ENCODE results near the gene RUNX3.

RUNX3 gene

DNA sequence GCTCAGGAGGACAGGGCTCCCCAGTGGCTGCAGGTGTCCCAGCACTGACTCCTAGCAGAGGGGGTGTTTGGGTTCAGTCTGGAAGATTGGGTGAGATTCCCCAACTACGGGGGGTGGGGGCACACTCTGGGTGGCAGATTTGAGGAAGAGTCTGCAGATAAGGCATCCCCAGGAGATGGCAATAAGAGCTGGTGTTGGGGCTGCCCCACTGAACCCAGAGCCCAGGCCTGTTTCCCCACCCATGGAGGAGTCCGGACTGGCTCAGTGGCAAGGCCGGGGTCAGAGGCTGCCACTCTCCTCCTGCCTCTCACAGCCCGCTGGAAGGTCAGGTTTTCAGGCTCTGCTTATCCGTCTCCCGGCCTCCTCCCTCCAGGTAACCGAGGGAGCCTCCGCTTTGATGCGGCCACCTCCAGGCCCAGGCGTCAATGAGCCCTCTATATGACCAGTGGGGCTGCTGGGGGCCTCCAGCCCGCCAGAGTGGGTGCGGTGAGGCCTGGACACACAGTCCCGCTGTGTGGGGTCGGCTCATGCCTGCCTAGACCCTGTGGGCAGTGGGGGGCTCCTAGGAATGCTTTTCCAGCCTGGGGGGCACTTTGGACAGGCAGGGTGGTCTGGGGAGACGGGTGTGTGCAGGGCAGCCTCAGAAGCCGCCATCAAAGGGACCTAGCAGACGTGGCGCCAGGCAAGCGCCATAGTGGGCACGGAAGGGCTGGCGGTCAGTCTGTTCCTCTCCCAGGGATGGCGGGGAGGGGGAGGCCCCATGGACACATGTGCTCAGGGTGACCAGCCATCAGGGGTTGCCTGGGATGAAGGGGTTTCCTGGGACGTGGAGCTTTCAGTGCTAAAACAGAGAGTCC is 28.9 kb upstream of the RUNX3 start:
- Histone ChIP-seq H2BK15ac (ENCODE audit: low read length) (no peak overlapping the region), H3K79me1 (ENCODE audit: low read depth, low read length) (no peaks in the 10 kb centered on the region), H3K27me3 (ENCODE audit: control insufficient read depth in 3 of 3, insufficient read depth in 3 of 3, low read depth in 1 of 3, low read length in 3 of 3) (peaks cover 0 to 42% (median 2%) of the 10 kb centered on the region in 3 experiments), H3K18ac (ENCODE audit: low read length) (peak overlapping the region; percentile 30), H4K8ac (ENCODE audit: low read depth, low read length) (no peak overlapping the region), H3K4me2 (ENCODE audit: insufficient read depth, low read length, poor library complexity, severe bottlenecking) (no peak overlapping the region), H2BK12ac (ENCODE audit: low read length) (peak overlapping the region; percentile 27), H3K4ac (ENCODE audit: low read length) (no peak overlapping the region), H4K91ac (ENCODE audit: low read depth, low read length, poor library complexity) (no peak overlapping the region), H3K4me1 (ENCODE audit: control insufficient read depth in 2 of 2, insufficient read depth in 1 of 2, low read depth in 1 of 2, low read length in 2 of 2) (peaks cover 0 to 3% of the 10 kb centered on the region in 2 donors), H3K27ac (replicated peaks; ENCODE audit: low read length) (no peak overlapping the region), H3K9ac (ENCODE audit: low read depth, low read length, poor library complexity) (no peak overlapping the region), H2AK5ac (ENCODE audit: low read depth, low read length) (peak overlapping the region; percentile 31), H3K14ac (ENCODE audit: low read length) (no peak overlapping the region), H2BK120ac (ENCODE audit: low read depth, low read length) (no peak overlapping the region), H2AFZ (ENCODE audit: low read length) (no peak overlapping the region), H2BK5ac (ENCODE audit: low read length) (no peak overlapping the region), H3K9me3 (replicated peaks in 1 of 2; ENCODE audit: control insufficient read depth in 2 of 2, insufficient read depth in 1 of 2, low read depth in 1 of 2, low read length in 2 of 2) (no peaks in the 10 kb centered on the region), H3K4me3 (ENCODE audit: low read length in 2 of 2) (no peak overlapping the region), H3K36me3 (replicated peaks in 1 of 2; ENCODE audit: control insufficient read depth in 2 of 2, insufficient read depth in 2 of 2, low read length in 2 of 2) (no peaks in the 10 kb centered on the region), H3K23ac (ENCODE audit: low read depth, low read length, poor library complexity) (peak overlapping the region; percentile 17)
- no peak for DNase-seq (ENCODE audit: low spot score)
- WGBS, 2 donors (ENCODE audit: extremely low coverage in 2 of 2, insufficient read length in 2 of 2, insufficient replicate concordance in 1 of 2), result no CpG with 5 or more reads among the region's 23 CpGs

DNA sequence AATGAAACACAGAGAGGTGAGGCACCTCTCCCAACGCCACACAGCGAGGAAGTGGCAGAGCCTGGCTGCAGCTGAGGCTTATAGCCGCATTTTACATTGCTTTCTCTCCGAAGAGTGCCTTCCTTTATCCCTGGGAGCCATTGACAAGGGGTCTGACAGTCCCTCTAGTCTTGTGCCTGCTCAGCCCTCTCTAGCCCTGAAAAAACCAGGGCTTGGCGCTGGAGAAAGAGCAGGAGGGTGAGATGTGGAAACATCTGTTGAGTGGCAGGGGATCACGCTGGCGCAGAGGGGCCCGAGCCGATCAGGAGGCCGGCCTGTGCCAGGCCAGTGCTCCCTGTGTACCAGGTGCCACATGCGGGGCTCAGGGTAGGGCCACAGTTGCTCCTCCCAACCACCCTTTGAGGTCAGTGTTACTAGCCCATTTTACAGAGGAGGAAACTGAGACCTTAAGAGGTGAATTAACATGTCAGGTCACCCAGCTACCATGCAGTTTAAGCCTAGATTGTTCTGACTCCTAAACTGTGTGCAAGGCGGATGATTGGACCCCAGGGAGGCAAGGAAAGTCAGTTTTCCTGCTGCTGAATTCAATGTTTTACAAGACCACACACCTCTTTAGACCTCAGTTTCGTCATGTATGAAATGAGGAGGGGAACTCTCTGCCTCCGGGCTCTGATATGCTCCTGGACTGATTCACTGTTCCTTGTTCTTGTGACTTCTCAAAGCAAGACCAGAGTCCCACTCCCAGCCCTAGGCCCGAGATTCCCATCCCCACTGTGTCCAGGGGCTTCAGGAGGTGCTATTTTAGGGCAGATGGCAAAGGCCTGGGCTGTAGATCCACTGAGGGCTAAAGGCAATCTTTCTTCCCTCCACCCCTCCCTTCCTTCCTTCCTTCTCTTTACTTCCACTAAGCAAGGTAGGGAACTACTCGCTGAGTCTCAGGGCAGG is 28.0 kb upstream of the RUNX3 start:
- Histone ChIP-seq H3K4me3 (ENCODE audit: low read length in 2 of 2) (no peak overlapping the region), H2BK120ac (ENCODE audit: low read depth, low read length) (no peak overlapping the region), H4K8ac (ENCODE audit: low read depth, low read length) (no peak overlapping the region), H3K14ac (ENCODE audit: low read length) (no peak overlapping the region), H3K23ac (ENCODE audit: low read depth, low read length, poor library complexity) (no peak overlapping the region), H2BK5ac (ENCODE audit: low read length) (no peak overlapping the region), H3K36me3 (replicated peaks in 1 of 2; ENCODE audit: control insufficient read depth in 2 of 2, insufficient read depth in 2 of 2, low read length in 2 of 2) (no peaks in the 10 kb centered on the region), H3K18ac (ENCODE audit: low read length) (no peak overlapping the region), H3K4ac (ENCODE audit: low read length) (no peak overlapping the region), H4K91ac (ENCODE audit: low read depth, low read length, poor library complexity) (no peak overlapping the region), H3K27ac (replicated peaks; ENCODE audit: low read length) (no peak overlapping the region), H2AFZ (ENCODE audit: low read length) (no peak overlapping the region), H3K4me1 (ENCODE audit: control insufficient read depth in 2 of 2, insufficient read depth in 1 of 2, low read depth in 1 of 2, low read length in 2 of 2) (peaks cover 0 to 2% of the 10 kb centered on the region in 2 donors), H3K9me3 (replicated peaks in 1 of 2; ENCODE audit: control insufficient read depth in 2 of 2, insufficient read depth in 1 of 2, low read depth in 1 of 2, low read length in 2 of 2) (no peaks in the 10 kb centered on the region), H2AK5ac (ENCODE audit: low read depth, low read length) (no peak overlapping the region), H3K79me1 (ENCODE audit: low read depth, low read length) (no peaks in the 10 kb centered on the region), H3K27me3 (ENCODE audit: control insufficient read depth in 3 of 3, insufficient read depth in 3 of 3, low read depth in 1 of 3, low read length in 3 of 3) (peaks cover 0 to 33% (median 2%) of the 10 kb centered on the region in 3 experiments), H3K4me2 (ENCODE audit: insufficient read depth, low read length, poor library complexity, severe bottlenecking) (no peak overlapping the region), H3K9ac (ENCODE audit: low read depth, low read length, poor library complexity) (no peak overlapping the region), H2BK15ac (ENCODE audit: low read length) (no peak overlapping the region), H2BK12ac (ENCODE audit: low read length) (no peak overlapping the region)
- DNase-seq (ENCODE audit: low spot score), result no peak
- WGBS, 2 donors (ENCODE audit: extremely low coverage in 2 of 2, insufficient read length in 2 of 2, insufficient replicate concordance in 1 of 2), result no CpG with 5 or more reads among the region's 16 CpGs

DNA sequence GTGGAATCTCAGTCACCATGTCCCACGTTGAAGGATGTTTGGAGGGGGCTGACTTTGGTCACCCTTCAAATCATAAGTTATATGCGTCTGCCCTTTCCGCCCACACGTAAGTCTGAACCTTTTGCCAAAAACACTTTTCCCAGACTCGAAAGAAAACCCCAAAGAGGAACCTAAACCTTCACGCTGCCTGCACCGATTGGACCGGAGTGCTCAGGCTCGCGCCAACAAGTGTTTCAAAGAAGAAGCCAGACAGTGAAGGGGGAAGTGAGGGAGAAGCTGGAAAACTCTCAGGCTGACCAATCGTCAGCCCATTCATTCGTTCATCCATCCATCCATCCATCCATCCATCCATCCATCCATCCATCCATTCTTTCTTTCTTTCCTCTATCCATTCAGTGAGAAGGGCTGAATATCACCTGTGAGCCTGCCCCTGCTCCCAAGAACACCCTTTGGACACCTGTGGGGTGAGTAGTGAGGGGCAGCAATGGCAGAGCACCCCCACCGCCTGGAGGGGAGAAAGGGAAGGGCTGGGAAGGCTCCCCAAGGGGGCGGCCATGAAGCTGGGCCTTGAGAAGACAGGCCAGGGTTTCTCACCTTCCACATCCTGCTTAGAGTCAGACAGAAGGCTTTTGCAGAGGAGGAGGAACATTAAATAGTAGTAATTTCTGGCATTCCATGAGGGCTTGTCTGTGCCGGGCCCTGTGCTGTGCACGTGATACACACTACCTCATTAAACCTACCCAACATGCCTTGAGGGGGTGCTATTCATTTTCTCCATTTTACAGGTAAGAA is 27.1 kb upstream of the RUNX3 start:
- Histone ChIP-seq H4K8ac (ENCODE audit: low read depth, low read length) (no peak overlapping the region), H3K27ac (replicated peaks; ENCODE audit: low read length) (no peak overlapping the region), H3K18ac (ENCODE audit: low read length) (peak overlapping the region; percentile 1), H3K79me1 (ENCODE audit: low read depth, low read length) (no peaks in the 10 kb centered on the region), H2BK120ac (ENCODE audit: low read depth, low read length) (no peak overlapping the region), H2BK15ac (ENCODE audit: low read length) (no peak overlapping the region), H3K9me3 (replicated peaks in 1 of 2; ENCODE audit: control insufficient read depth in 2 of 2, insufficient read depth in 1 of 2, low read depth in 1 of 2, low read length in 2 of 2) (no peaks in the 10 kb centered on the region), H3K27me3 (ENCODE audit: control insufficient read depth in 3 of 3, insufficient read depth in 3 of 3, low read depth in 1 of 3, low read length in 3 of 3) (peaks cover 0 to 26% (median 2%) of the 10 kb centered on the region in 3 experiments), H3K23ac (ENCODE audit: low read depth, low read length, poor library complexity) (no peak overlapping the region), H2BK5ac (ENCODE audit: low read length) (no peak overlapping the region), H3K9ac (ENCODE audit: low read depth, low read length, poor library complexity) (no peak overlapping the region), H2AFZ (ENCODE audit: low read length) (no peak overlapping the region), H2AK5ac (ENCODE audit: low read depth, low read length) (no peak overlapping the region), H3K4me1 (ENCODE audit: control insufficient read depth in 2 of 2, insufficient read depth in 1 of 2, low read depth in 1 of 2, low read length in 2 of 2) (no peaks in the 10 kb centered on the region), H3K4me3 (ENCODE audit: low read length in 2 of 2) (no peak overlapping the region), H3K36me3 (replicated peaks in 1 of 2; ENCODE audit: control insufficient read depth in 2 of 2, insufficient read depth in 2 of 2, low read length in 2 of 2) (no peaks in the 10 kb centered on the region), H3K14ac (ENCODE audit: low read length) (no peak overlapping the region), H3K4me2 (ENCODE audit: insufficient read depth, low read length, poor library complexity, severe bottlenecking) (no peak overlapping the region), H2BK12ac (ENCODE audit: low read length) (no peak overlapping the region), H4K91ac (ENCODE audit: low read depth, low read length, poor library complexity) (no peak overlapping the region), H3K4ac (ENCODE audit: low read length) (no peak overlapping the region)
- no CpG with 5 or more reads among the region's 16 CpGs for WGBS, 2 donors (ENCODE audit: extremely low coverage in 2 of 2, insufficient read length in 2 of 2, insufficient replicate concordance in 1 of 2)
- no peak for DNase-seq (ENCODE audit: low spot score)
